Endothelial cell of umbilical vein (primary cell): ENCODE measurements around the gene GRID1. TPM values are rescaled to one million over a fixed set of nuclear protein-coding genes. Genes with fewer than 3 reads are reported as not detected.

Experiments
- BruUV-seq: library from RNA; stranded (reverse); fragments of 400-500 nt; replicated peaks from 2 replicates; lab custom pipeline; 2021; lab: Mats Ljungman, UMichigan
- CTCF ChIA-PET: fragments of 300-600, 350-600 bp; sonication (Branson Sonifier 250); formaldehyde crosslinking; loops from one replicate; lab custom pipeline; 2021; ENCODE audit warnings: antibody characterized with exemption, inconsistent platforms; lab: Charles Lee
- POLR2A ChIA-PET: fragments of 300-600, 350-600 bp; sonication (Branson Sonifier 250); formaldehyde crosslinking; loops from one replicate; lab custom pipeline; 2021; ENCODE audit warnings: antibody characterized with exemption, inconsistent platforms; lab: Charles Lee
- DNase-seq: peaks from one replicate; pipeline ENCODE4 v3.0.0-alpha.2; 2011; ENCODE audit warnings: low read depth, low spot score
- FAIRE-seq: peaks from 2 replicates; lab custom pipeline; 2011; peaks lifted over from hg19 to GRCh38; lab: Jason Lieb, UNC
- H2AFZ ChIP-seq: 2 replicates; pipeline ENCODE4 v1.6.0; 2012; ENCODE audit warnings: low read depth, low read length, control low read depth, inconsistent platforms
- H3K27ac ChIP-seq: 2 replicates; pipeline ENCODE4 v1.5.1; 2011; ENCODE audit warnings: low read depth, mild to moderate bottlenecking, control low read depth, low read length, moderate library complexity; ENCODE audit not compliant: insufficient read depth
- H3K27me3 ChIP-seq, 2 experiments: 2 replicates each; pipeline versions ENCODE4 v1.6.0 to v1.6.1; 2011; ENCODE audit warnings: low read length in 2 of 2, mixed read lengths in 1 of 2; ENCODE audit not compliant: control insufficient read depth in 2 of 2, insufficient read depth in 2 of 2
- H3K36me3 ChIP-seq, 2 experiments: 2 replicates in 1 of 2; 3 replicates in 1 of 2; pipeline ENCODE4 v1.5.1; 2011; ENCODE audit warnings: low read length in 2 of 2, mild to moderate bottlenecking in 1 of 2, moderate library complexity in 1 of 2; ENCODE audit not compliant: control insufficient read depth in 2 of 2, insufficient read depth in 2 of 2; ENCODE audit errors: extremely low read depth in 1 of 2
- H3K4me1 ChIP-seq: 3 replicates; pipeline ENCODE4 v1.5.1; 2011; ENCODE audit warnings: mild to moderate bottlenecking, low read length; ENCODE audit not compliant: control insufficient read depth, insufficient read depth; ENCODE audit errors: extremely low read depth
- H3K4me2 ChIP-seq: 2 replicates; pipeline ENCODE4 v1.6.1; 2011; ENCODE audit warnings: low read length, control low read depth, mixed read lengths; ENCODE audit not compliant: insufficient read depth
- H3K4me3 ChIP-seq, 3 experiments: fragments of 200-600 bp in 1 of 3; sonication (generic), shearing (Covaris generic) in 1 of 3; replicated peaks in 1 of 3; 2 replicates each; pipeline ENCODE4 v1.5.1; 2011 to 2016; ENCODE audit warnings: control low read depth in 3 of 3, low read length in 3 of 3, mild to moderate bottlenecking in 2 of 3, inconsistent platforms in 1 of 3, low read depth in 1 of 3, moderate library complexity in 1 of 3; ENCODE audit not compliant: insufficient read depth in 1 of 3
- H3K79me2 ChIP-seq: 2 replicates; pipeline ENCODE4 v1.6.0; 2012; ENCODE audit warnings: low read length, inconsistent platforms; ENCODE audit not compliant: control insufficient read depth, insufficient read depth
- H3K9ac ChIP-seq: replicated peaks from 2 replicates; pipeline ENCODE3; 2011; ENCODE audit warnings: low read length, control low read depth; ENCODE audit not compliant: insufficient read depth; ENCODE audit errors: extremely low read depth
- H3K9me1 ChIP-seq: replicated peaks from 3 replicates; pipeline ENCODE4 v1.6.0; 2011; ENCODE audit warnings: mild to moderate bottlenecking, low read length; ENCODE audit not compliant: control insufficient read depth, insufficient read depth; ENCODE audit errors: extremely low read depth
- H3K9me3 ChIP-seq: replicated peaks from 2 replicates; pipeline ENCODE4 v1.5.1; 2012; ENCODE audit warnings: low read length, inconsistent platforms; ENCODE audit not compliant: control insufficient read depth, insufficient read depth
- H4K20me1 ChIP-seq: replicated peaks from 2 replicates; pipeline ENCODE3; 2011; ENCODE audit warnings: mild to moderate bottlenecking, low read length; ENCODE audit not compliant: control insufficient read depth, insufficient read depth; ENCODE audit errors: extremely low read depth
- CTCF ChIP-seq, 2 donors: IDR thresholded peaks; 1 replicate in 1 of 2; 2 replicates in 1 of 2; pipeline ENCODE4 v1.5.1; 2011; ENCODE audit warnings: low read length in 2 of 2, mild to moderate bottlenecking in 2 of 2, moderate library complexity in 2 of 2, control low read depth in 1 of 2, inconsistent platforms in 1 of 2, low read depth in 1 of 2; ENCODE audit not compliant: insufficient read depth in 1 of 2; ENCODE audit errors: extremely low read depth in 1 of 2
- EZH2 ChIP-seq: IDR thresholded peaks from 2 replicates; pipeline ENCODE4 v1.6.1; 2012; ENCODE audit warnings: borderline replicate concordance, low read depth, mild to moderate bottlenecking, moderate library complexity, low read length, inconsistent platforms; ENCODE audit not compliant: severe bottlenecking
- FOS ChIP-seq: IDR thresholded peaks from 2 replicates; pipeline ENCODE4 v1.6.1; 2011; ENCODE audit warnings: mild to moderate bottlenecking, low read length, moderate library complexity, borderline replicate concordance; ENCODE audit not compliant: insufficient read depth
- GATA2 ChIP-seq: IDR thresholded peaks from 2 replicates; pipeline ENCODE4 v1.7.0; 2011; ENCODE audit warnings: low read depth, mild to moderate bottlenecking, moderate library complexity, mixed read lengths, low read length; ENCODE audit not compliant: insufficient read length, insufficient read depth
- JUN ChIP-seq: IDR thresholded peaks from 2 replicates; pipeline ENCODE4 v1.6.1; 2011; ENCODE audit warnings: borderline replicate concordance, low read depth; ENCODE audit not compliant: insufficient read length, insufficient read depth
- MAX ChIP-seq: IDR thresholded peaks from 2 replicates; pipeline ENCODE4 v1.6.1; 2011; ENCODE audit not compliant: insufficient read depth, insufficient read length
- MYC ChIP-seq: IDR thresholded peaks from one replicate; pipeline ENCODE4 v1.6.1; 2011; ENCODE audit warnings: mild to moderate bottlenecking, low read depth, low read length
- POLR2A ChIP-seq: IDR thresholded peaks from 2 replicates; pipeline ENCODE4 v1.6.1; 2012; ENCODE audit warnings: low read depth, mild to moderate bottlenecking, control low read depth, low read length
- POLR2AphosphoS5 ChIP-seq: IDR thresholded peaks from 2 replicates; pipeline ENCODE4 v1.6.1; 2012; ENCODE audit warnings: low read depth, mild to moderate bottlenecking, control low read depth, low read length, moderate library complexity; ENCODE audit not compliant: insufficient read depth
- dilution Hi-C: fragments of 300-500 bp; cut with MboI; formaldehyde crosslinking; loops from one replicate; pipeline ENCODE4 v1.15.0; 2019; ENCODE audit warnings: low sequenced_read_pairs; ENCODE audit not compliant: extremely low pct_ligation_motif_present
- intact Hi-C: fragments of 100-400 bp; cut with micrococcal nuclease; formaldehyde crosslinking; loops from one replicate; pipeline ENCODE4 v1.10.0; 2022
- polyA plus RNA-seq, 4 experiments: library from polyadenylated mRNA; depleted of rRNA in 3 of 4; stranded (reverse) in 3 of 4; unstranded in 1 of 4; fragments of >200 nt; gene quantifications; 2 replicates each; pipeline versions ENCODE4 v1.2.1 to v1.2.3, GENCODE V29; 2011 to 2012; ENCODE audit warnings: missing spikeins in 1 of 4
- total RNA-seq: library from RNA; stranded (reverse); gene quantifications from 2 replicates; pipeline ENCODE4 v1.2.3, GENCODE V29; 2021

Gene GRID1
- total and polyA plus RNA-seq, 2 donors (not counting 3 experiments of a cell fraction or from before 2014, with no cell fraction given): not detected

- CTCF ChIA-PET: no interaction called here
These were observed 66.1 kb downstream of the GRID1 start for GRCh38 chr10:86300399-86300925.

More at GRCh38 chr10:86300399-86300925, 66.1 kb downstream of the GRID1 start:
- Histone ChIP-seq H3K4me3 (no peak overlapping the region), H3K36me3 (no peaks in the 10 kb centered on the region), H3K9ac (no peak overlapping the region), H3K4me1 (no peaks in the 10 kb centered on the region), H3K9me1 (no peaks in the 10 kb centered on the region), H3K27me3 (no peaks in the 10 kb centered on the region), H2AFZ (no peak overlapping the region), H4K20me1 (no peaks in the 10 kb centered on the region), H3K27ac (no peak overlapping the region), H3K79me2 (no peaks in the 10 kb centered on the region), H3K9me3 (no peaks in the 10 kb centered on the region), H3K4me2 (no peak overlapping the region)
- dilution Hi-C loops (no loop called here), intact Hi-C loops (no loop called here)
- no peak for TF ChIP-seq JUN
- no peak for TF ChIP-seq POLR2AphosphoS5
- TF ChIP-seq MYC: no peak
- no peak for TF ChIP-seq GATA2
- no peak for TF ChIP-seq EZH2
- TF ChIP-seq MAX: no peak
- TF ChIP-seq CTCF (IDR thresholded peaks at IDR 0.05; ENCODE audit: extremely low read depth in 1 of 2, insufficient read depth in 1 of 2, low read depth in 1 of 2, low read length in 2 of 2): no peak
- TF ChIP-seq POLR2A: no peak
- no peak for TF ChIP-seq FOS
- no TSS peak for BruUV-seq
- POLR2A ChIA-PET: no interaction called here
- DNase-seq (no peak), FAIRE-seq (no peak)
